K562 (cell line): Measurements from ENCODE around the gene CLDN24. TPM values are rescaled to one million over a fixed set of nuclear protein-coding genes. Genes with fewer than 3 reads are reported as not detected.
"Not testable (repeated sequence)": the region's sequence is repeated elsewhere in the genome, so short reads cannot be mapped to it uniquely, and the experiment has no call there.

Source experiments
- ATAC-seq: fragments of 200-7000 bp; cut with Tn5 transposase; 3 replicates; pipeline ENCODE4 v1.9.1; 2020; ENCODE audit warnings: moderate library complexity
- BruUV-seq: library from RNA; stranded (reverse); fragments of 400-500 nt; replicated peaks from 2 replicates; lab custom pipeline; 2021; lab: Mats Ljungman, UMichigan
- CTCF ChIA-PET: fragments of 300-600 bp; formaldehyde crosslinking; extraction: SDS; loops from one replicate; lab custom pipeline; 2021; ENCODE audit warnings: low intra/inter-chr PET ratio; lab: Yijun Ruan, JAX
- POLR2A ChIA-PET: fragments of 300-600, 350-650 bp; sonication (Branson Sonifier 250); formaldehyde crosslinking; extraction: SDS; loops from one replicate; lab custom pipeline; 2021; ENCODE audit warnings: antibody characterized with exemption, inconsistent platforms; lab: Yijun Ruan, JAX
- DNase-seq, 4 experiments: peaks; one replicate each; pipeline versions ENCODE4 v3.0.0 to v3.0.0-alpha.2; 2011 to 2018; ENCODE audit warnings: low spot score in 3 of 4, mixed read lengths in 3 of 4; ENCODE audit errors: extremely low read depth in 1 of 4
- FAIRE-seq: peaks from 2 replicates; lab custom pipeline; 2011; peaks lifted over from hg19 to GRCh38; lab: Jason Lieb, UNC
- H2AFZ ChIP-seq: 2 replicates; pipeline ENCODE4 v1.6.0; 2011; ENCODE audit warnings: low read depth, low read length, control low read depth, inconsistent platforms
- H3K27ac ChIP-seq: fragments of 200-600 bp; 3 replicates; pipeline ENCODE4 v1.8.0; 2011; ENCODE audit warnings: low read depth, mild to moderate bottlenecking, control low read depth, inconsistent platforms, low read length, moderate library complexity, mixed read lengths; ENCODE audit errors: extremely low read depth
- H3K27me3 ChIP-seq, 2 experiments: fragments of 300-600 bp in 1 of 2; 2 replicates in 1 of 2; 3 replicates in 1 of 2; pipeline versions ENCODE4 v1.6.0 to v1.8.0; 2011; ENCODE audit warnings: inconsistent platforms in 2 of 2, low read length in 2 of 2, mild to moderate bottlenecking in 1 of 2, mixed read lengths in 1 of 2, moderate library complexity in 1 of 2; ENCODE audit not compliant: control insufficient read depth in 2 of 2, insufficient read depth in 2 of 2
- H3K36me3 ChIP-seq: fragments of 300-600 bp; 3 replicates; pipeline ENCODE4 v1.8.0; 2011; ENCODE audit warnings: mild to moderate bottlenecking, low read length, inconsistent platforms; ENCODE audit not compliant: control insufficient read depth, insufficient read depth
- H3K4me1 ChIP-seq, 2 experiments: fragments of 200-600 bp in 1 of 2; replicated peaks in 1 of 2; 2 replicates in 1 of 2; 3 replicates in 1 of 2; pipeline versions ENCODE4 v1.5.1 to v1.8.0; 2011; ENCODE audit warnings: inconsistent platforms in 2 of 2, low read length in 2 of 2, mild to moderate bottlenecking in 1 of 2, mixed read lengths in 1 of 2, moderate library complexity in 1 of 2; ENCODE audit not compliant: control insufficient read depth in 2 of 2, insufficient read depth in 2 of 2
- H3K4me2 ChIP-seq: 2 replicates; pipeline ENCODE4 v1.6.1; 2011; ENCODE audit warnings: low read length, control low read depth, inconsistent platforms, mixed read lengths; ENCODE audit not compliant: insufficient read depth
- H3K4me3 ChIP-seq: fragments of 200-600 bp; sonication (generic), shearing (Covaris generic); 2 replicates; pipeline ENCODE4 v1.5.1; 2016; ENCODE audit warnings: control low read depth, inconsistent platforms
- H3K79me2 ChIP-seq: fragments of 200-600 bp; 3 replicates; pipeline ENCODE4 v1.8.0; 2011; ENCODE audit warnings: low read length, inconsistent platforms; ENCODE audit not compliant: control insufficient read depth, insufficient read depth
- H3K9ac ChIP-seq, 2 experiments: 2 replicates each; pipeline versions ENCODE4 v1.6.0 to v1.6.1; 2011; ENCODE audit warnings: low read depth in 2 of 2, low read length in 2 of 2, control low read depth in 1 of 2, inconsistent platforms in 1 of 2, mild to moderate bottlenecking in 1 of 2, mixed read lengths in 1 of 2; ENCODE audit not compliant: insufficient read depth in 1 of 2
- H3K9me1 ChIP-seq: one replicate; pipeline ENCODE4 v1.6.0; 2011; ENCODE audit warnings: inconsistent platforms, mild to moderate bottlenecking, low read length, moderate library complexity; ENCODE audit not compliant: control insufficient read depth, insufficient read depth
- H3K9me3 ChIP-seq: replicated peaks from 2 replicates; pipeline ENCODE4 v1.5.1; 2011; ENCODE audit warnings: low read depth, low read length, inconsistent platforms; ENCODE audit not compliant: control insufficient read depth, insufficient read depth
- H4K20me1 ChIP-seq: replicated peaks from 2 replicates; pipeline ENCODE4 v1.6.1; 2011; ENCODE audit warnings: low read length, inconsistent platforms, mixed read lengths; ENCODE audit not compliant: control insufficient read depth, insufficient read depth
- BHLHE40 ChIP-seq: IDR thresholded peaks from 2 replicates; pipeline ENCODE4 v1.6.1; 2011; ENCODE audit warnings: low read length, improper control_type of control experiment
- FOXJ2 ChIP-seq: fragments of 200-800 bp; sonication (Bioruptor generic); IDR thresholded peaks from 2 replicates; pipeline ENCODE4 v1.6.1; 2016; ENCODE audit warnings: missing genetic modification characterization, missing compliant biosample characterization
- KLF10 ChIP-seq: fragments of 250-450 bp; sonication (Bioruptor Pico); IDR thresholded peaks from 2 replicates; pipeline ENCODE4 v1.6.1; 2021; ENCODE audit warnings: matching md5 sums
- NCOA6 ChIP-seq: fragments of 450-650 bp; IDR thresholded peaks from 2 replicates; pipeline ENCODE4 v1.6.1; 2017; ENCODE audit warnings: mild to moderate bottlenecking
- NELFE ChIP-seq: IDR thresholded peaks from 2 replicates; pipeline ENCODE4 v1.6.1; 2011; ENCODE audit warnings: mild to moderate bottlenecking; ENCODE audit not compliant: insufficient read depth, insufficient read length
- NFIC ChIP-seq: fragments of 450-650 bp; IDR thresholded peaks from 2 replicates; pipeline ENCODE4 v1.6.1; 2017; ENCODE audit warnings: mild to moderate bottlenecking, inconsistent platforms
- POLR2H ChIP-seq: IDR thresholded peaks from 2 replicates; pipeline ENCODE4 v1.6.1; 2016; ENCODE audit warnings: missing genetic modification characterization, low read depth, mild to moderate bottlenecking, control low read depth, missing compliant biosample characterization, moderate library complexity
- SAFB ChIP-seq: fragments of 200-400 bp; formaldehyde crosslinking; IDR thresholded peaks from 2 replicates; pipeline ENCODE4 v1.6.1; 2017; ENCODE audit warnings: low read depth, low read length, borderline replicate concordance
- TOE1 ChIP-seq, 2 experiments: fragments of 450-650 bp in 1 of 2; sonication (generic) in 1 of 2; formaldehyde crosslinking in 1 of 2; IDR thresholded peaks; 2 replicates each; pipeline versions ENCODE4 v1.7.1 to v1.8.0; 2016 to 2022; ENCODE audit warnings: borderline replicate concordance in 2 of 2, mild to moderate bottlenecking in 2 of 2, antibody characterized with exemption in 1 of 2, inconsistent platforms in 1 of 2, low read depth in 1 of 2, missing genetic modification reagents in 1 of 2, moderate library complexity in 1 of 2
- XRCC5 ChIP-seq: fragments of 200-400 bp; formaldehyde crosslinking; IDR thresholded peaks from 2 replicates; pipeline ENCODE4 v1.6.1; 2017; ENCODE audit warnings: low read depth, mild to moderate bottlenecking, low read length
- ZBTB7A ChIP-seq: IDR thresholded peaks from 2 replicates; pipeline ENCODE4 v1.6.1; 2011; ENCODE audit warnings: low read depth, mild to moderate bottlenecking, low read length, moderate library complexity, borderline replicate concordance; ENCODE audit not compliant: control insufficient read depth
- ZZZ3 ChIP-seq: fragments of 450-650 bp; IDR thresholded peaks from 2 replicates; pipeline ENCODE4 v1.6.1; 2016; ENCODE audit warnings: antibody characterized with exemption, mild to moderate bottlenecking, moderate library complexity
- WGBS: fragments of 100-300 bp; shearing (Covaris generic); methylation state at CpG from one replicate; pipeline ENCODE4 v1.1.6; 2016; ENCODE audit warnings: low coverage, mixed read lengths; ENCODE audit not compliant: insufficient coverage; ENCODE audit errors: missing lambda C conversion rate; 5-methylcytosine and 5-hydroxymethylcytosine counted together
- in situ Hi-C: fragments of 300-500 bp; cut with MboI; formaldehyde crosslinking; loops from 4 replicates; pipeline ENCODE4 v1.15.0; 2018; ENCODE audit warnings: inconsistent platforms, mixed read lengths
- intact Hi-C: fragments of 100-400 bp; cut with micrococcal nuclease; formaldehyde crosslinking; loops from 2 replicates; pipeline ENCODE4 v1.14.2; 2022
- polyA plus RNA-seq, 8 experiments: library from polyadenylated mRNA; depleted of rRNA in 4 of 8; stranded (reverse) in 5 of 8; unstranded in 3 of 8; fragments of >200 nt; fragmentation: Nextera tagmentation in 2 of 8; fragmentation: Illumina TruSeq in 1 of 8; extraction: Ambion mirVana in 2 of 8; extraction: Trizol in 1 of 8; gene quantifications; 2 replicates each; pipeline versions ENCODE4 v1.2.1 to v1.2.3, GENCODE V29; 2011 to 2014; ENCODE audit warnings: inconsistent platforms in 1 of 8, missing spikeins in 1 of 8
- total RNA-seq, 7 experiments: library from RNA; depleted of rRNA in 6 of 7; stranded (reverse); fragments of >200 nt in 6 of 7; fragmentation: Illumina TruSeq in 2 of 7; extraction: Trizol in 2 of 7; gene quantifications; 2 replicates each; pipeline versions ENCODE4 v1.2.1 to v1.2.3, GENCODE V29; 2011 to 2021; ENCODE audit warnings: low replicate concordance in 1 of 7
- TF ChIP-seq, protein P1 (sequence below): sonication (generic); formaldehyde crosslinking; IDR thresholded peaks from 2 replicates; pipeline ENCODE4 v1.8.1; 2023; ENCODE audit warnings: mild to moderate bottlenecking, missing genetic modification reagents
- TF ChIP-seq, protein P2 (sequence below): fragments of 450-650 bp; IDR thresholded peaks from 2 replicates; pipeline ENCODE4 v1.6.1; 2017; ENCODE audit warnings: mild to moderate bottlenecking, moderate library complexity

CLDN24 gene
- total and polyA plus RNA-seq, 9 of the 15 experiments (the other 6 are each of a cell fraction or from before 2014, with no cell fraction given) = not detected

- TF ChIP-seq, protein P1, sequence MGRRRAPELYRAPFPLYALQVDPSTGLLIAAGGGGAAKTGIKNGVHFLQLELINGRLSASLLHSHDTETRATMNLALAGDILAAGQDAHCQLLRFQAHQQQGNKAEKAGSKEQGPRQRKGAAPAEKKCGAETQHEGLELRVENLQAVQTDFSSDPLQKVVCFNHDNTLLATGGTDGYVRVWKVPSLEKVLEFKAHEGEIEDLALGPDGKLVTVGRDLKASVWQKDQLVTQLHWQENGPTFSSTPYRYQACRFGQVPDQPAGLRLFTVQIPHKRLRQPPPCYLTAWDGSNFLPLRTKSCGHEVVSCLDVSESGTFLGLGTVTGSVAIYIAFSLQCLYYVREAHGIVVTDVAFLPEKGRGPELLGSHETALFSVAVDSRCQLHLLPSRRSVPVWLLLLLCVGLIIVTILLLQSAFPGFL (CRISPR knock-in tag) = no peak
- TF ChIP-seq NELFE (no peak), FOXJ2 (tag) (no peak), XRCC5 (no peak), POLR2H (no peak), BHLHE40 (no peak), TOE1 (IDR thresholded peaks at IDR 0.05; ENCODE audit: borderline replicate concordance) (no peak), TOE1 (CRISPR knock-in tag; IDR thresholded peaks at IDR 0.05; ENCODE audit: borderline replicate concordance, low read depth) (no peak), ZBTB7A (no peak), ZZZ3 (no peak), NCOA6 (no peak), KLF10 (CRISPR knock-in tag) (no peak), NFIC (no peak), SAFB (no peak)
- TF ChIP-seq, protein P2, sequence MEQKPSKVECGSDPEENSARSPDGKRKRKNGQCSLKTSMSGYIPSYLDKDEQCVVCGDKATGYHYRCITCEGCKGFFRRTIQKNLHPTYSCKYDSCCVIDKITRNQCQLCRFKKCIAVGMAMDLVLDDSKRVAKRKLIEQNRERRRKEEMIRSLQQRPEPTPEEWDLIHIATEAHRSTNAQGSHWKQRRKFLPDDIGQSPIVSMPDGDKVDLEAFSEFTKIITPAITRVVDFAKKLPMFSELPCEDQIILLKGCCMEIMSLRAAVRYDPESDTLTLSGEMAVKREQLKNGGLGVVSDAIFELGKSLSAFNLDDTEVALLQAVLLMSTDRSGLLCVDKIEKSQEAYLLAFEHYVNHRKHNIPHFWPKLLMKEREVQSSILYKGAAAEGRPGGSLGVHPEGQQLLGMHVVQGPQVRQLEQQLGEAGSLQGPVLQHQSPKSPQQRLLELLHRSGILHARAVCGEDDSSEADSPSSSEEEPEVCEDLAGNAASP = no peak
- Histone ChIP-seq H3K79me2 (no peaks in the 10 kb centered on the region), H3K27ac (no peak overlapping the region), H3K4me3 (no peak overlapping the region), H3K9me1 (no peaks in the 10 kb centered on the region), H3K4me2 (no peak overlapping the region), H3K9ac (no peak overlapping the region), H4K20me1 (no peaks in the 10 kb centered on the region), H3K36me3 (no peaks in the 10 kb centered on the region), H3K4me1 (no peaks in the 10 kb centered on the region), H3K9me3 (peaks cover 3% of the 10 kb centered on the region; the same call in 1 of the 2 replicates), H2AFZ (no peak overlapping the region), H3K27me3 (no peaks in the 10 kb centered on the region)
- intact Hi-C loops (no loop called here), in situ Hi-C loops (no loop called here)
- no peak for ATAC-seq
- BruUV-seq = no TSS peak
- no peak for DNase-seq
- ChIA-PET CTCF (no interaction called here), POLR2A (interaction anchor here (0.6 to 0.7 kb wide), 2 partner anchors 57 to 64 kb away, joined by 3 read pairs; no protein-coding TSS in a partner anchor)
- FAIRE-seq = no peak
- 65% methylated on average over 7 of the region's 7 CpGs for WGBS
These were observed 2.4 kb upstream of the CLDN24 start for GRCh38 chr4:183324619-183325018.

DNA sequence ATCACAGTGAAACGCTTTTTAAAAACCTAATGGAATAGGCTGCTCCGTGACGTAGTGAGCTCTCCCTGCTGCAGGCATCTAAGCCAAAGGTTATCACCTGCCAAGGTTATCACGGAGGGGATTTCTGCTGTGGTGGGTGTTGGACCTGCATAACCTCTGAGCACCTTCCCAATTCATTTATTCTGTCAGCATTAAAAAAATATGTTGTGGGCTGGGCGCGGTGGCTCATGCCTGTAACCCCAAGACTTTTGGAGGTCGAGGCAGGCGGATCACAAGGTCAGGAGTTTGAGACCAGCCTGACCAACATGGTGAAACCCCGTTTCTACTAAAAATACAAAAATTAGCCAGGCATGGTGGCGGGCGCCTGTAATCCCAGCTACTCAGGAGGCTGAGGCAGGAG is 1.8 kb upstream of the CLDN24 start:
- intact Hi-C loops = not testable (repeated sequence)

More for the DNA sequence above, 1.8 kb upstream of the CLDN24 start:
- H3K4me2 ChIP-seq, FAIRE-seq, H3K4me3 ChIP-seq, BruUV-seq, H3K27me3 ChIP-seq, H3K9ac ChIP-seq, H3K9me3 ChIP-seq, in situ Hi-C loops, H3K79me2 ChIP-seq, H2AFZ ChIP-seq, POLR2A ChIA-PET, H4K20me1 ChIP-seq, ATAC-seq, H3K36me3 ChIP-seq, H3K9me1 ChIP-seq, H3K27ac ChIP-seq, H3K4me1 ChIP-seq, CTCF ChIA-PET, DNase-seq: not testable (repeated sequence)
- 71% methylated on average over 7 of the region's 11 CpGs for WGBS
